22Rv1 (cell line): ENCODE results near the gene MCUB.

ENCODE experiments used
- ZFX ChIP-seq: fragments of 450-650 bp; IDR thresholded peaks from 2 replicates; pipeline ENCODE4 v1.6.1; 2017; ENCODE audit warnings: antibody characterized with exemption, borderline replicate concordance
- TF ChIP-seq, protein P1 (sequence below): fragments of 450-650 bp; IDR thresholded peaks from 2 replicates; pipeline ENCODE4 v1.5.1; 2017; ENCODE audit warnings: mild to moderate bottlenecking

DNA sequence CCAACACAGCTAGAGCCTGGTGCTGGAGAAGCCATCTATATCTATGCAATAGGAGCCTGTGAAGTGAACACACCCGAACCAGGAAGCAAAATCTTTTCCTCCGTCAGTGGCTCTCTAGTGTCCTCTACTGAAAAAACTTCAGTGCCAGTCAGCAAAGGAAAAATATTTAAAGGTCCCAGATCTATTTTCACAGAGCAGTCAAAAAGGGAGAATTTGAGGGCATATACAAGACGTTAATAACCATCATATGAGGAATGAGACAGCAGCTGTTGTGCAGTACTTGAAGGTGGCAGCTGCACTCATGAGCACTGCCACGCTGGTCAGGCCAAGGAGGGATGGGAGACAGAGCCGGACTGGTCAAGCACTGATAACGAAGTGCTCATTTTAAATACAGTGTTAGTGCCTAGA lies 14.4 kb downstream of the MCUB start:
- TF ChIP-seq, protein P1, sequence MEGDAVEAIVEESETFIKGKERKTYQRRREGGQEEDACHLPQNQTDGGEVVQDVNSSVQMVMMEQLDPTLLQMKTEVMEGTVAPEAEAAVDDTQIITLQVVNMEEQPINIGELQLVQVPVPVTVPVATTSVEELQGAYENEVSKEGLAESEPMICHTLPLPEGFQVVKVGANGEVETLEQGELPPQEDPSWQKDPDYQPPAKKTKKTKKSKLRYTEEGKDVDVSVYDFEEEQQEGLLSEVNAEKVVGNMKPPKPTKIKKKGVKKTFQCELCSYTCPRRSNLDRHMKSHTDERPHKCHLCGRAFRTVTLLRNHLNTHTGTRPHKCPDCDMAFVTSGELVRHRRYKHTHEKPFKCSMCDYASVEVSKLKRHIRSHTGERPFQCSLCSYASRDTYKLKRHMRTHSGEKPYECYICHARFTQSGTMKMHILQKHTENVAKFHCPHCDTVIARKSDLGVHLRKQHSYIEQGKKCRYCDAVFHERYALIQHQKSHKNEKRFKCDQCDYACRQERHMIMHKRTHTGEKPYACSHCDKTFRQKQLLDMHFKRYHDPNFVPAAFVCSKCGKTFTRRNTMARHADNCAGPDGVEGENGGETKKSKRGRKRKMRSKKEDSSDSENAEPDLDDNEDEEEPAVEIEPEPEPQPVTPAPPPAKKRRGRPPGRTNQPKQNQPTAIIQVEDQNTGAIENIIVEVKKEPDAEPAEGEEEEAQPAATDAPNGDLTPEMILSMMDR: peak; percentile 41
- no peak for TF ChIP-seq ZFX
